ENCODE data around the gene RAB3C.

RAB3C gene

DNA sequence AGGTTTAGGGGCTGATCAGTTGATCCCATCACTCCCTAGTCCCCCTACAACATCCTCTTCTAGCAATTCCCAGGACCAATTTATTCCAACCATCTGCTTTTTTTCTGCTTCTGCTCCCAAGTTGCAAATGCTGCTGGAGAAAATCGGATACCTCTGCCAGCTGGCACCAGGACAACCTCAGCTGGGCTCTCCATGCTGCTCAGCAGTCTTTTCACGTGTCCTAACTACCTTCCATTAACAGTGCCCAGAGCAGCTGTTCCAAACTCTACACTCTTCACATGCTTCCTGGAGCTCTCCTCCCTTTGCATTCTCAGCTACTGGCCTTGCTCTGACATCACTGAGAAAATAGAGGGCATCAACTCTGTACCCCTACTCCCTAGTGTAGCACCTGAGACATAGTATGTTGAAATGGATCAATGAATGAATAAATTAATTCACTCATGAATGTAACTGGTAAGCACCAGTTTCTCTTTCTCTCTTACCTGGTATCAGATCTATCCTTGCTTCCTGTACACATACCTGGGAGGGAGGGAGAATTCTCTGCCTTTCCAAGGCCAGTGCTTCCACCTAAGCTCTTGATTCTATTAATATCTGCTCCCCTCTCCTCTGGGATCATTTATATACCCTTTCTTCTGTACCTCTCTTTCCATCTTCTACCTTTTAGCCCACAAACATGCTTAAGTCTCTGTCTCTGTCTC, 191.0 kb downstream of the RAB3C start:
- DNase-seq (ENCODE audit: low read depth in 2 of 2), result no peak

GRCh38 chr5:58774937-58775336, 192.1 kb downstream of the RAB3C start:
- no peak for DNase-seq (ENCODE audit: low read depth in 2 of 2)

DNA sequence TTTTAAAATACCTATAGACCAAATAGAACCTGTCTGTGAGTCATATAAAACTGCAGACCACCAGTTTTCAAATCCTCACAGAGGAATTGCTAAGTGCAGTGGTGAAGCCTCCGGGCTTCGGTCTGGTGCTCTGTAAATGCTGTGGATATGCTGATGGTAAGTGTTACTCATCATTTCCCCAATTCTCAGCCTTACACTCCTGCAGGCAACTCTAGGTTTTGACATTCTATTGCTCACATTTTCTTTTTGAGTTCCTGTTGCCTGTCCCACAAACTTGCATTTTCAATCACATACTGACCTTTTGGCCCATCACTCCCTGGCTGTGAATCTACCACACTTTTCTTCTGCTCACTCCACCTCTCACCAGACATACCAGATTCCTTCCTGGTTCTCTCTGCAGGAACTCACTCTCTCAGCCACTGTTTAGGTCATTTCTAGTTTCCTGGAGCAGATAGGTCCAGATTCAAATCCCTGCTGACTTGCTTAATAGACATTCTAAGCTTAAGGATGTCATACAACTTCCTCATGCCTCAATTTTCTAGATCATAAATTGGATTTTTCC, 192.9 kb downstream of the RAB3C start:
- DNase-seq (ENCODE audit: low read depth in 2 of 2), result no peak

DNA sequence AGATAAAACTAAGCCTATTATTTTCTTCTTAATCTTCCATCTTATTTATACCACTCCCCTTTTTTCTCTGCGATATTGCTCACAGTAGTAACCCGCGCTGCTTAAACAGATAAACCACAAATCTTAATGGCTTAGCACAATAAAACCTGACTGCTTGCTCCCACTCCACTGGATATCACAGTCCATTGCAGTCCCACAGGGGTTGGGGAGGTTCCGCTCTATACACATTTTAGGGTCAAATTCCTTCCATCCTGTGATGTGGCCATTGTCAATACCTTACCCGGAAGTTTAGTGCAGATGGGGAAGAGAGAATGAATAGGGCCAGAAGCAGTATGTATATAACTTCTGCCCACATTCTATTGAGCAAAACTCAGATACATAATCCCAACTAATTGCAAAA, 193.7 kb downstream of the RAB3C start:
- no peak for DNase-seq (ENCODE audit: low read depth in 2 of 2)

GRCh38 chr5:58778888-58779287, 196.0 kb downstream of the RAB3C start:
- no peak for DNase-seq (ENCODE audit: low read depth in 2 of 2)

GRCh38 chr5:58786035-58786434, 203.2 kb downstream of the RAB3C start:
- no peak for DNase-seq (ENCODE audit: low read depth in 2 of 2)

- no peak for DNase-seq (ENCODE audit: low read depth in 2 of 2)
These were observed 203.9 kb downstream of the RAB3C start for GRCh38 chr5:58786711-58787303.

DNA sequence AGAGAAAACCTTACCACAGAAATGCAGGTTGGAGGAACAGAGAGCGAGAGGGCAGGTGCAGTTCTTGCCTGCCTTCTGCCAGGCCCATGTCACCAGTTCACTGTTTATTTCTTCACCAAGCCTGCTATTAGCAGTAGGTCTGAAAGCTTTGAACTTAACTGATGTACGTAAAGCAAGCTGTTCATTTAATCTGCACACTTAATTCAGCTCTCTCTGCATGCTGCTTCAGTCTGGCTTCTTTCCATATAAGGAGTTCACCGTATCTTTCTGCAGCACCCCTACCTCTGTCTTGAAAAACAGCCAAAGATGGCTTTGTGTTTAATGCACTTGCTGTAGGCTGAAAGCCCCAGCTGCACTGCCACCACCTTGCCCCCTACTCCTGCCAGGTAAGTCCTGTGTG, 205.1 kb downstream of the RAB3C start:
- no peak for DNase-seq (ENCODE audit: low read depth in 2 of 2)

- no peak for DNase-seq (ENCODE audit: low read depth in 2 of 2)
These were observed 211.2 kb downstream of the RAB3C start for GRCh38 chr5:58793888-58794657.

DNA sequence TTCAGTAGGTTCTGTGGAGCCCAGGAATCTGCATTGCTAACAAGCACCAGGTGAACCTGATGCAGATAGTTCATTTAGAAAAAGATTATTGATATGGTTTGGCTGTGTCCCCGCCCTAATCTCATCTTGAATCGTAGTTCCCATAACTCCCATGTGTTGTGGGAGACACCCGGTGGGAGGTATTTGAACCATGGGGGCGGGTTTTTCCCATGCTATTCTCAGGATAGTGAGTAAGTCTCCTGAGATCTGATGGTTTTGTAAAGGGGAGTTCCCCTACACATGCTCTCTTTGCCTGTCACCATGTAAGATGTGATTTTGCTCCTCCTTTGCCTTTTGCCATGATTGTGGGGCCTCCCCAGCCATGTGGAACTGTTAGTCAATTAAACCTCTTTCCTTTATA, 212.0 kb downstream of the RAB3C start:
- no peak for DNase-seq (ENCODE audit: low read depth in 2 of 2)

- DNase-seq (ENCODE audit: low read depth in 2 of 2), result no peak
These were observed 212.5 kb downstream of the RAB3C start for GRCh38 chr5:58795327-58795726.

DNA sequence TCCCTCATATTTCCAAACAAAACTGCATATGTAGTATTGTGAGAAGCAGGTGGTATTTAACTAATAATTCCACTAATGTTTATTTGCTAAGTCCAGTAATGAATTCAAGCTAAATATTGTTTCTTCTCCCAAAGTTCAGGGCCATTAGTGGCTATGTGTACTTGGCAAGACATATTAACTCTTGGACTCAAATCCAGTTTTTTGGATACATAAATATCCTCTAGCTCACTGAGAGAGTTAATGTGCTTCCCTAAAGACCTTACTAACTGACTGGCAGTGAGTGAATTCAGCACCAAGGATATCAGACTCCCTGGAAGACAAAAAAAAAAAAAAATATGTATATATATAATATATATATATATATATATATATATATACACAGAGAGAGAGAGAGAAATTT, 214.1 kb downstream of the RAB3C start:
- DNase-seq (ENCODE audit: low read depth in 2 of 2), result no peak

DNA sequence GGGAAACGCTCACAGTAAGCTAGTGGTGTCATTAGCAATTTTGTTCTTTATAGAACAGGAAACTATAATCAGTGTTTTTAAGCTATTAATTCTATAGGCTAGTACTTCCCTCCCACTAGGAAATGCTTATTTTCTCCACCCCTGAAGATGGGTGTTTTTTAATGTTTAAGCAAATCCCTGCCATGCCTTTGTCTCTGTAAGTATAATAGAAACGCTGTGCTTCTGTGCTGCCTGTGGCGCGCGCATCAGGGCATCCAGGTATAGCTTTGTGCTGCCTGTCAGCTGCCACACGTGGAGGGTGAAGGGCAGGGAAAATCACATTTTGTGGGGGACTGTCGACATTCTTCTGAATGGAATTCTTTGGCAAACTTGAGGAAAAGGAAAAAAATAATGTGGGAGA, 217.5 kb downstream of the RAB3C start:
- DNase-seq (ENCODE audit: low read depth in 2 of 2), result no peak

DNA sequence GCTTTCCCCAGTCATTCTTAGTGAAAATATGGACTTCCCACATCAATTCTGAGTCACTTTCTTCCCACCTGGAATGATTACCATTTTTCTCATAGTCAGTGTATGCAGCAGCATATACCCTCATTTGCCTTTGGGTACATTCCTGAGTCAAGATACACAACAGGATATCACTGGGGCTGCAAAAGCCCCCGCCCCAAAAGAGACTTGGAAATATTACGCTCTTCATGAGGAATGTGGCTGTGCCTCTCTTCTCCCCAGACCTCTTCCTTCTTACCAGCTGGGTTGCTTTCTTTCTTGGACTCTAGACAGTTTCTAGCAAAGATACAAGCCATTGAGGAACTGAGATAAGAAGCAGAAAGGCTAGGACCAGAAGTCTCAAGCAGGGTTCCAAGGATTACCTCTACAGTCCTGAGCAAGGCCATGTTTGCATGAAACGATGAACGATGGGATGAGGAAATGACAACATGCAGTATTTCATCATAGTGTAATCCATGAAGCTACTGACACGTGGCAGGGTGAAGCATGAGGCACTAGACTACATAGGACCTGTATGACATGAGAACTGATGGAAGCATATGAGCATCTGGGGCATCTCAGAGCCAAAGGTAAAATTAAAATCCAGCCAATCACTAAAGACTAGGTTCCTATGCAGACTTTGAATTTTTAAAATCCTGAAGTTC, 218.1 kb downstream of the RAB3C start:
- DNase-seq (ENCODE audit: low read depth in 2 of 2), result no peak

GRCh38 chr5:58803056-58803455, 220.2 kb downstream of the RAB3C start:
- no peak for DNase-seq (ENCODE audit: low read depth in 2 of 2)

GRCh38 chr5:58804291-58804690, 221.4 kb downstream of the RAB3C start:
- DNase-seq (ENCODE audit: low read depth in 2 of 2), result no peak

DNA sequence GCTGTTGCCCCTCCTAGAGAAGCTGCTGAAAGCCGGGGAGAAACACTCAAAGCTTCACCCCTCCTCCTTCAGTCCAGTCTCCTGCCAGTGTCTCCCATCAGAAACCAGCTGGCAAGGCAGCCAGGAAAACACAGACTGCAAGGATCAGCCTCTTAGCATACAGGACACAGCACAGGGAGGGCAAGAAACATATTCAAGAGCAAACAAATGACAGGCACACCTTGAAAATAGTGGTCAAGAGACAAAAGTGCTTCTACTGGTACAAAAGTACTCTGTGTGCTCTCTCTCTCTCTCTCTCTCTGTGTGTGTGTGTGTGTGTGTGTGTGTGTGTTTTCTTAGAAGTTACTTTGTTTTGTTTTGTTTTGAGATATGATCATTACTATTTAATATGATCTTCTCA, 227.2 kb downstream of the RAB3C start:
- DNase-seq (ENCODE audit: low read depth in 2 of 2), result no peak

DNA sequence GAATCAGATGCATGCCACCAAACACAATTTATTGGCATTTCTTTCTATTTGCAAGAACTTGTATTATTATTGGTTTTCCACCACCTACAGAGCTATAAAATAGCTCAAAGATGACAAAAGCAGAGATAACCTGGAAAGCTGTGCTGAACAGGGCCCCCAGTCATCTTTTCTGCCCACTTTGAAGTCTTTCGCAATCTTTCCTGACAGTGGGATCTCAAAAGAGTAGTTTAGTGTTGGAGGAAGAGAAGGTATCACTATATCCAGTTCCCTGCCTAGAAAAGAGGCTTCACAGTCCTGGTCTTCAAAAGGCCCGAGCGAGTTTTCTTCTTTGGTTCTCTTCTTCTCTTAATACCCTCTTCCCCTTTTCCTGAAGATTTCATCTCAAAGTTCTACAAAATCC, 231.0 kb downstream of the RAB3C start:
- DNase-seq (ENCODE audit: low read depth in 2 of 2), result no peak

- DNase-seq (ENCODE audit: low read depth in 2 of 2), result no peak
These were observed 233.4 kb downstream of the RAB3C start for GRCh38 chr5:58816181-58816731.

DNA sequence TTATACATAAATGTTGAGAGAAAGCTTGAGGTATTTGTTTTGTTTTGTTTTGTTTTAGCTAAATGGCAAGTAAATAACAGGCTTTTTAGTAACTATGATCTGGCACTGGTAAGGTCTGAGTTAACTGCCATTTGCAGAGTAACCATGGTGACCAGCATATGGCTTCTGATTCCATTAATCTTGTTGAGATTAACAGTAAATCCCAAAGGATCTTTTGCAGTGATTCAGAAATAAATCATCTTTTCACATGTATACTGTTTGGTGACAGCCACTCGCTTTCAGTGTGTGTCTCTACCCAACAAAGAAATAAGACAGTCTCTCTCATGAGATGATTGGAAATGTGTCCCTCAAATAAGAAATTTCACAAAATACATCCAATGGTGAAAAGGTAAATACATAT, 235.6 kb downstream of the RAB3C start:
- no peak for DNase-seq (ENCODE audit: low read depth in 2 of 2)

DNA sequence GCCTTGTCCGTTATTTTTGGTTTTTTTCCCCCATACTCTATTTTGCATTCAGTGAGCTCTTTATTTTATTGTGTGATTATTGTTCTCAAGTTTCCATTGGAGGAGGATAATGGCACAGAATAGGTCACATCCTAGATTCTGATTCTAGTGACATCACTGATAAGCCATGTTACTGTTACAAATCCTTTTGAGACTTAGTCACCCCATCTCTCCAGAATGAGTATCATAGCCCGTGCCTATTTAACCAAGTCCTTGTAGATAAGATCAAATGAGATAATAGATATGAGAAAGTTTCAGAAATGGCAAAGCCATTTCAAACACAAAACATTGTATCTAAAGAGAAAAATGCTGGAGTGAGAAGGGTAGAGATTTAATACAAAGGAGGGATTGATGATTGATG, 242.6 kb downstream of the RAB3C start:
- no peak for DNase-seq (ENCODE audit: low read depth in 2 of 2)

DNA sequence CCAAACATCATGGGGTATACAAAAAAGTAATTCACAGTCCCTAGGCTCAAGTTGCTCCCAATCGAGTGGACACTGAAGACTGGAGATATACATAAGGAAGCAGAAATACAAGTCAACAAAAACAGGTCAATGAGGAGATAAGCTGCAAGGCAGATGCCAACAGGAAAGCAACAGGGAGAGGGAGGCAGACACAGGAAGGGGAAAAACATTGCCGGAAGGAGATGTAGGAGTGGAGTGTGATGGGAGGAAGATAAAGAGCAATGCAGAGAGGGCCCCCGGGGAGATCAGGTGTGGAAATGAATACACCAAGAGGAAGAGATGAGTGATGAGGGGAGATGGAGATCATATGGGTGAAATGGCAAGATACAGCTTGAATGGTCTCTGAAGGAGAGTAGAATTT, 243.0 kb downstream of the RAB3C start:
- DNase-seq (ENCODE audit: low read depth in 2 of 2), result no peak
